HCT116 (cell line): ENCODE measurements around the gene SEC14L3.

Experiments used
- CTCF ChIP-seq, 3 experiments: fragments of 200-600 bp in 1 of 3; sonication (generic) in 1 of 3; IDR thresholded peaks in 2 of 3; conservative IDR thresholded peaks in 1 of 3; 2 replicates each; pipeline ENCODE4 v1.5.1; 2012 to 2017; ENCODE audit warnings: low read depth in 2 of 3, low read length in 2 of 3, antibody characterized with exemption in 1 of 3, borderline replicate concordance in 1 of 3, control low read depth in 1 of 3, mild to moderate bottlenecking in 1 of 3, mixed read lengths in 1 of 3, mixed run types in 1 of 3, moderate library complexity in 1 of 3; ENCODE audit not compliant: insufficient read depth in 1 of 3
- EZH2 ChIP-seq: fragments of 200-600 bp; sonication (generic); IDR thresholded peaks from 2 replicates; pipeline ENCODE4 v1.6.1; 2017; ENCODE audit warnings: antibody characterized with exemption, mixed run types
- POLR2AphosphoS5 ChIP-seq: IDR thresholded peaks from 2 replicates; pipeline ENCODE4 v1.6.1; 2011; ENCODE audit warnings: mild to moderate bottlenecking, low read depth, low read length, moderate library complexity

- TF ChIP-seq CTCF (IDR thresholded peaks at IDR 0.05 in 2 of 3, conservative IDR thresholded peaks at IDR 0.05 in 1 of 3; ENCODE audit: borderline replicate concordance in 1 of 3, insufficient read depth in 1 of 3, low read depth in 2 of 3, low read length in 2 of 3) = no peak
- TF ChIP-seq POLR2AphosphoS5 = no peak
- no peak for TF ChIP-seq EZH2
Observed at GRCh38 chr22:30507670-30508069, 35.9 kb upstream of the SEC14L3 start.
